Suppressor macrophage (primary cell): ENCODE data around the gene CELF2.
"Not testable (repeated sequence)": the region's sequence is repeated elsewhere in the genome, so short reads cannot be mapped to it uniquely, and the experiment has no call there.

Experiments
- DNase-seq, 4 experiments: peaks; one replicate each; pipeline ENCODE4 v3.0.0-alpha.2; 2020 to 2022

The CELF2 gene

GRCh38 chr10:11358923-11359575 lies 341.4 kb downstream of the CELF2 start:
- DNase-seq: peak in 3 of 4 experiments; percentile 24 to 50 (median 47)

- DNase-seq: no peak
Observed at GRCh38 chr10:11359869-11360268, 342.2 kb downstream of the CELF2 start.

GRCh38 chr10:11363497-11363896 lies 345.8 kb downstream of the CELF2 start:
- DNase-seq: no peak

- DNase-seq: no peak
Observed at GRCh38 chr10:11364241-11364640, 346.6 kb downstream of the CELF2 start.

- DNase-seq: not testable (repeated sequence)
Observed at GRCh38 chr10:11366889-11367288, 349.2 kb downstream of the CELF2 start.

- no peak for DNase-seq
Observed at GRCh38 chr10:11367505-11367904, 349.8 kb downstream of the CELF2 start.

- no peak for DNase-seq
Observed at GRCh38 chr10:11373717-11374171, 356.1 kb downstream of the CELF2 start.

- no peak for DNase-seq
Observed at GRCh38 chr10:11377267-11377666, 359.6 kb downstream of the CELF2 start.

GRCh38 chr10:11378835-11379234 lies 361.2 kb downstream of the CELF2 start:
- no peak for DNase-seq

GRCh38 chr10:11379771-11380170 lies 362.1 kb downstream of the CELF2 start:
- no peak for DNase-seq

- DNase-seq: no peak
Observed at GRCh38 chr10:11381023-11381422, 363.4 kb downstream of the CELF2 start.

GRCh38 chr10:11381511-11381910 lies 363.8 kb downstream of the CELF2 start:
- DNase-seq: no peak

GRCh38 chr10:11382187-11382586 lies 364.5 kb downstream of the CELF2 start:
- no peak for DNase-seq

GRCh38 chr10:11386044-11386443 lies 368.4 kb downstream of the CELF2 start:
- DNase-seq: no peak
